Measurements from ENCODE around the gene DDX11. TPM values are rescaled to one million over a fixed set of nuclear protein-coding genes. Genes with fewer than 3 reads are reported as not detected.
A peak's percentile ranks its signal among the peaks of the same experiment; 100 is the strongest.

DDX11 gene
- total and polyA plus RNA-seq, 4 donors, result 11.7 to 30.9 (median 21.5) TPM

GRCh38 chr12:31029916-31030562 is 43.6 kb upstream of the DDX11 start:
- Histone ChIP-seq H3K9me3 (ENCODE audit: control insufficient read depth in 4 of 4, insufficient read depth in 3 of 4, low read length in 3 of 4) (peaks cover 0 to 1% (median 0%) of the 10 kb centered on the region in 4 donors), H3K9ac (ENCODE audit: insufficient read depth in 1 of 2, low read length in 2 of 2) (no peak overlapping the region), H3K4me1 (ENCODE audit: control insufficient read depth in 5 of 5, insufficient read depth in 5 of 5, low read length in 5 of 5) (no peaks in the 10 kb centered on the region), H3K27me3 (ENCODE audit: control insufficient read depth in 3 of 3, insufficient read depth in 3 of 3, low read length in 2 of 3) (no peaks in the 10 kb centered on the region), H3K27ac (ENCODE audit: low read depth in 1 of 2, low read length in 1 of 2) (peak overlapping the region in 1 of 2 donors; percentile 10), H3K36me3 (ENCODE audit: control insufficient read depth in 4 of 4, insufficient read depth in 4 of 4, low read length in 4 of 4) (no peaks in the 10 kb centered on the region), H3K4me3 (no peak overlapping the region)
- 62 to 65% methylated on average over 6 of the region's 6 CpGs for WGBS, 2 donors
- DNase-seq, result peak in 1 of 3 donors; percentile 35
- no peak for TF ChIP-seq CTCF (IDR thresholded peaks at IDR 0.05; ENCODE audit: control extremely low read depth, extremely low read depth)
- no peak for ATAC-seq (ENCODE audit: insufficient read depth, low FRiP score)

DNA sequence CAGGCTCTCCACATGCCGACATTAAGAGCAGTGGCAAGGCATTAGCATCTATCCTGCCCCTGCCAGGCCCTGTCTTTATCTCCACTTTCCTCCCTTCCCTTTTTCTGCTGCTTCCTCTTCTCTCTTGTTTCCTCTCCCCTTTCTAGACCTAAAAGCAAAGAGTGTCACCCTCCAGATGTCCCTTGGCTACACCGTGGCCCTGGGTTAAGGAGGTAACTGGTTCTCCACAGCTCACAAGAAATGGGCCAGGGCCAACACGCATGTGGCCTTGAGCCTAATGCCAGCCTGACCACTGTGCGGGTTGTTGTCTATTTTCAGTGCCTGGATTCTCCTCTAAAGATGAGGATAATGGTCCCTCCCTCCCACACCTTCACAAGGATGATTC is 41.7 kb upstream of the DDX11 start:
- whole genome bisulfite sequencing, 2 donors, result 66 to 82% methylated on average over 4 of the region's 4 CpGs
- ATAC-seq (ENCODE audit: insufficient read depth, low FRiP score), result no peak
- DNase-seq, result no peak

GRCh38 chr12:31033146-31033545 is 40.5 kb upstream of the DDX11 start:
- Histone ChIP-seq H3K4me3 (no peak overlapping the region), H3K36me3 (ENCODE audit: control insufficient read depth in 4 of 4, insufficient read depth in 4 of 4, low read length in 4 of 4) (no peaks in the 10 kb centered on the region), H3K27ac (ENCODE audit: low read depth in 1 of 2, low read length in 1 of 2) (no peak overlapping the region), H3K4me1 (ENCODE audit: control insufficient read depth in 5 of 5, insufficient read depth in 5 of 5, low read length in 5 of 5) (peaks cover 0 to 4% (median 0%) of the 10 kb centered on the region in 5 donors), H3K9me3 (ENCODE audit: control insufficient read depth in 4 of 4, insufficient read depth in 3 of 4, low read length in 3 of 4) (no peaks in the 10 kb centered on the region), H3K27me3 (ENCODE audit: control insufficient read depth in 3 of 3, insufficient read depth in 3 of 3, low read length in 2 of 3) (no peaks in the 10 kb centered on the region), H3K9ac (ENCODE audit: insufficient read depth in 1 of 2, low read length in 2 of 2) (no peak overlapping the region)
- ATAC-seq (ENCODE audit: insufficient read depth, low FRiP score) (no peak), DNase-seq (no peak)
- WGBS, 2 donors, result 68 to 71% methylated on average over 3 of the region's 3 CpGs
- no peak for TF ChIP-seq CTCF (IDR thresholded peaks at IDR 0.05; ENCODE audit: control extremely low read depth, extremely low read depth)

More for the DNA sequence above, 41.7 kb upstream of the DDX11 start:
- Histone ChIP-seq H3K9ac (ENCODE audit: insufficient read depth in 1 of 2, low read length in 2 of 2) (no peak overlapping the region), H3K27me3 (ENCODE audit: control insufficient read depth in 3 of 3, insufficient read depth in 3 of 3, low read length in 2 of 3) (no peaks in the 10 kb centered on the region), H3K4me3 (no peak overlapping the region), H3K36me3 (ENCODE audit: control insufficient read depth in 4 of 4, insufficient read depth in 4 of 4, low read length in 4 of 4) (no peaks in the 10 kb centered on the region), H3K9me3 (ENCODE audit: control insufficient read depth in 4 of 4, insufficient read depth in 3 of 4, low read length in 3 of 4) (peaks cover 0 to under 1% (median 0%) of the 10 kb centered on the region in 4 donors), H3K27ac (ENCODE audit: low read depth in 1 of 2, low read length in 1 of 2) (no peak overlapping the region), H3K4me1 (ENCODE audit: control insufficient read depth in 5 of 5, insufficient read depth in 5 of 5, low read length in 5 of 5) (peaks cover 0 to 4% (median 0%) of the 10 kb centered on the region in 5 donors)
- no peak for TF ChIP-seq CTCF (IDR thresholded peaks at IDR 0.05; ENCODE audit: control extremely low read depth, extremely low read depth)

DNA sequence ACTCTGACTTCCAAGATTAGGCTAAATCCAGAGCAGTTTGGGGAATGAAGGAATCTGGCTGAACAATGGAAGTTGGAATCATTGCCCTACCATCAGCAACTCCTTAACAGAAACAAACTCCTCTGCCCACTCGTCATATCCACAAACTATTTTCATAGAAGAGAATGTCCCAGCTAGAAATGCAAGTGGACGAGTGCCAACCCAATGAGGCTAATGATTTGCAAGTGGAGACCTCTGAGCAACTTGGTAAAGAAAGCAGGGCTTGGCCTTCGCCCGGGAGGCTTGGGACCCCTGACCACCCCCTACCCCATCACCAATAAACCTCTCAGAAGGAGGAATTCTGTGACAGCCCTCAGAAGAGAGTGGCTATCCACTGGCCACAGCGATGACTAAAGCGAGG is 40.0 kb upstream of the DDX11 start:
- Histone ChIP-seq H3K4me1 (ENCODE audit: control insufficient read depth in 5 of 5, insufficient read depth in 5 of 5, low read length in 5 of 5) (peaks cover 0 to 4% (median 0%) of the 10 kb centered on the region in 5 donors), H3K4me3 (no peak overlapping the region), H3K9ac (ENCODE audit: insufficient read depth in 1 of 2, low read length in 2 of 2) (no peak overlapping the region), H3K27me3 (ENCODE audit: control insufficient read depth in 3 of 3, insufficient read depth in 3 of 3, low read length in 2 of 3) (no peaks in the 10 kb centered on the region), H3K36me3 (ENCODE audit: control insufficient read depth in 4 of 4, insufficient read depth in 4 of 4, low read length in 4 of 4) (no peaks in the 10 kb centered on the region), H3K9me3 (ENCODE audit: control insufficient read depth in 4 of 4, insufficient read depth in 3 of 4, low read length in 3 of 4) (no peaks in the 10 kb centered on the region), H3K27ac (ENCODE audit: low read depth in 1 of 2, low read length in 1 of 2) (no peak overlapping the region)
- no peak for TF ChIP-seq CTCF (IDR thresholded peaks at IDR 0.05; ENCODE audit: control extremely low read depth, extremely low read depth)
- WGBS, 2 donors, result 91 to 94% methylated on average over 6 of the region's 6 CpGs
- ATAC-seq (ENCODE audit: insufficient read depth, low FRiP score), result no peak
- DNase-seq, result no peak

Measured in lung (tissue), 12 donors.